Stimulated activated CD8-positive, alpha-beta memory T cell treated with anti-CD3 and anti-CD28 coated beads, Interleukin-7, amount 100 ng/mL, for 48 hours (primary cell): ENCODE data around the gene UBE2K.
"Not testable (repeated sequence)": the region's sequence is repeated elsewhere in the genome, so short reads cannot be mapped to it uniquely, and the experiment has no call there.

Experiments
- DNase-seq, 2 donors: peaks; one replicate each; pipeline ENCODE4 v3.0.0-alpha.2; 2020; ENCODE audit warnings: low read depth in 1 of 2; ENCODE audit errors: extremely low read depth in 1 of 2

The UBE2K gene

GRCh38 chr4:39792529-39792928 lies 94.6 kb downstream of the UBE2K start:
- DNase-seq: no peak

GRCh38 chr4:39792976-39793375 lies 95.0 kb downstream of the UBE2K start:
- DNase-seq: not testable (repeated sequence)

GRCh38 chr4:39802005-39802404 lies 104.1 kb downstream of the UBE2K start:
- no peak for DNase-seq

GRCh38 chr4:39808231-39808749 lies 110.4 kb downstream of the UBE2K start:
- no peak for DNase-seq

GRCh38 chr4:39812500-39812899 lies 114.6 kb downstream of the UBE2K start:
- no peak for DNase-seq

GRCh38 chr4:39813033-39813432 lies 115.1 kb downstream of the UBE2K start:
- not testable (repeated sequence) for DNase-seq

GRCh38 chr4:39813761-39814160 lies 115.8 kb downstream of the UBE2K start:
- DNase-seq: not testable (repeated sequence)

GRCh38 chr4:39814403-39815185 lies 116.7 kb downstream of the UBE2K start:
- no peak for DNase-seq

GRCh38 chr4:39818646-39819045 lies 120.7 kb downstream of the UBE2K start:
- no peak for DNase-seq

- DNase-seq: no peak
These were observed 122.2 kb downstream of the UBE2K start for GRCh38 chr4:39820186-39820585.

- no peak for DNase-seq
These were observed 124.0 kb downstream of the UBE2K start for GRCh38 chr4:39821951-39822350.

GRCh38 chr4:39822662-39823061 lies 124.7 kb downstream of the UBE2K start:
- DNase-seq: no peak

- DNase-seq: no peak
These were observed 125.3 kb downstream of the UBE2K start for GRCh38 chr4:39823191-39823590.

GRCh38 chr4:39825090-39825489 lies 127.2 kb downstream of the UBE2K start:
- no peak for DNase-seq

- no peak for DNase-seq
These were observed 127.8 kb downstream of the UBE2K start for GRCh38 chr4:39825741-39826231.
